RPMI8226 (cell line): ENCODE results near the gene SLC16A6.
A peak's percentile ranks its signal among the peaks of the same experiment; 100 is the strongest.
"Not testable (repeated sequence)": the region's sequence is repeated elsewhere in the genome, so short reads cannot be mapped to it uniquely, and the experiment has no call there.

Experiments used
- DNase-seq: peaks from one replicate; pipeline ENCODE4 v3.0.0-alpha.2; 2015

SLC16A6 gene

GRCh38 chr17:68310152-68310551 lies 19.2 kb upstream of the SLC16A6 start:
- DNase-seq, result no peak

- DNase-seq, result not testable (repeated sequence)
Measured at GRCh38 chr17:68309066-68309670, 18.2 kb upstream of the SLC16A6 start.

- DNase-seq, result not testable (repeated sequence)
Measured at GRCh38 chr17:68308486-68308885, 17.6 kb upstream of the SLC16A6 start.

- no peak for DNase-seq
Measured at GRCh38 chr17:68307443-68307842, 16.5 kb upstream of the SLC16A6 start.

- no peak for DNase-seq
Measured at GRCh38 chr17:68306819-68307218, 15.9 kb upstream of the SLC16A6 start.

GRCh38 chr17:68305142-68305541 lies 14.2 kb upstream of the SLC16A6 start:
- DNase-seq, result no peak

GRCh38 chr17:68304706-68305105 lies 13.8 kb upstream of the SLC16A6 start:
- DNase-seq, result no peak

- no peak for DNase-seq
Measured at GRCh38 chr17:68302666-68303065, 11.7 kb upstream of the SLC16A6 start.

- DNase-seq, result no peak
Measured at GRCh38 chr17:68302066-68302564, 11.2 kb upstream of the SLC16A6 start.

GRCh38 chr17:68301438-68301959 lies 10.6 kb upstream of the SLC16A6 start:
- no peak for DNase-seq

- DNase-seq, result no peak
Measured at GRCh38 chr17:68299817-68300216, 8.9 kb upstream of the SLC16A6 start.

- DNase-seq, result no peak
Measured at GRCh38 chr17:68298601-68299000, 7.7 kb upstream of the SLC16A6 start.

- no peak for DNase-seq
Measured at GRCh38 chr17:68297195-68297594, 6.3 kb upstream of the SLC16A6 start.

GRCh38 chr17:68296217-68297191 lies 5.6 kb upstream of the SLC16A6 start:
- DNase-seq, result no peak

- no peak for DNase-seq
Measured at GRCh38 chr17:68295086-68295485, 4.2 kb upstream of the SLC16A6 start.

GRCh38 chr17:68294617-68295016 lies 3.7 kb upstream of the SLC16A6 start:
- DNase-seq, result no peak

GRCh38 chr17:68294196-68294555 lies 3.2 kb upstream of the SLC16A6 start:
- no peak for DNase-seq

GRCh38 chr17:68293490-68294195 lies 2.7 kb upstream of the SLC16A6 start:
- DNase-seq, result no peak

GRCh38 chr17:68292689-68293040 lies 1.7 kb upstream of the SLC16A6 start:
- DNase-seq, result no peak

- peak; percentile 94 for DNase-seq
Measured at GRCh38 chr17:68291836-68292688, 1.1 kb upstream of the SLC16A6 start.

- peak; percentile 62 for DNase-seq
Measured at GRCh38 chr17:68290268-68290954, 516 bp downstream of the SLC16A6 start.

- DNase-seq, result no peak
Measured at GRCh38 chr17:68289936-68290267, 1.0 kb downstream of the SLC16A6 start.
